GM18498 (cell line): ENCODE measurements around the gene C1orf167.
"Not testable (repeated sequence)": the region's sequence is repeated elsewhere in the genome, so short reads cannot be mapped to it uniquely, and the experiment has no call there.

Source experiments
- ATAC-seq: cut with Tn5 transposase; IDR thresholded peaks from one replicate; pipeline ENCODE4 v1.9.1; 2021; ENCODE audit warnings: mild to moderate bottlenecking, moderate library complexity; ENCODE audit not compliant: unreplicated experiment

C1orf167 gene

GRCh38 chr1:11797525-11798216 lies 35.7 kb downstream of the C1orf167 start:
- ATAC-seq = no peak

DNA sequence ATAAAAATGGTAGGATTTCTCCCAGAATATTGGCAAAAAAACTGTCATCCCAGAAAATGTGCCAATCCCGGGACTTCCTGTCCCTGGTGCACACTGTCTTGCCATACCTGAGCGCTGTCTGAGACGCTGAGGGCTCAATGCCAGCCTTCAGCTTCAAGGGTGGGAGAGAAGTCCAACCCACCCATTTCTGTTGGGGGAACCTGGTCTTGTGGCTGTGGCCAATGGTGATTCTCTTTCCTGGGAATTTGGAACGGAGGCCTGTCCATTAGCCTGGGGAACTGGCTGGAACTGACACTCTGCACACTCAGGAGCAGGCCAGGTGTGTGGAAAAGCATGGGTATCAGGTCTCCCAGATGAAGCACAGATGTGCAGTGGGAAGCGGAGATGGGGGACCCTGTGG lies 37.1 kb downstream of the C1orf167 start:
- no peak for ATAC-seq

DNA sequence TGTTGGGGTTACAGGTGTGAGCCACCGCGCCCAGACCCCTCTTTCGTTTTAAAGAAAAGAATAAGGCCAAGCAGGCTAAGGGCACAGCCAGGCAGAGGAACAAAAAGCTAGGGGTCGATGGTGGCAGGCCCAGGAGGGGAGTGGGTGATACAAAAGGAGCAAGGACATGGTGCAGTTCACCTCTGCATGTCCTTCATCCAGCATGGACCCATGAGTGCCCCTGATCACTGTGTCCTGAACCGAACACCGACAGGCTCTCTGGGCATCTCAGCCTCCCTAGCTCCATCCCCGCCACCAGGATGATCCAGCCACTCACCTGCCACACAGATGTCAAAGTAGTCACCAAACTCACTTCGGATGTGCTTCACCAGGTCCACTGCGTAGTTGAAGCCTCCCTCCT lies 37.9 kb downstream of the C1orf167 start:
- no peak for ATAC-seq

GRCh38 chr1:11800391-11800755 lies 38.4 kb downstream of the C1orf167 start:
- no peak for ATAC-seq

DNA sequence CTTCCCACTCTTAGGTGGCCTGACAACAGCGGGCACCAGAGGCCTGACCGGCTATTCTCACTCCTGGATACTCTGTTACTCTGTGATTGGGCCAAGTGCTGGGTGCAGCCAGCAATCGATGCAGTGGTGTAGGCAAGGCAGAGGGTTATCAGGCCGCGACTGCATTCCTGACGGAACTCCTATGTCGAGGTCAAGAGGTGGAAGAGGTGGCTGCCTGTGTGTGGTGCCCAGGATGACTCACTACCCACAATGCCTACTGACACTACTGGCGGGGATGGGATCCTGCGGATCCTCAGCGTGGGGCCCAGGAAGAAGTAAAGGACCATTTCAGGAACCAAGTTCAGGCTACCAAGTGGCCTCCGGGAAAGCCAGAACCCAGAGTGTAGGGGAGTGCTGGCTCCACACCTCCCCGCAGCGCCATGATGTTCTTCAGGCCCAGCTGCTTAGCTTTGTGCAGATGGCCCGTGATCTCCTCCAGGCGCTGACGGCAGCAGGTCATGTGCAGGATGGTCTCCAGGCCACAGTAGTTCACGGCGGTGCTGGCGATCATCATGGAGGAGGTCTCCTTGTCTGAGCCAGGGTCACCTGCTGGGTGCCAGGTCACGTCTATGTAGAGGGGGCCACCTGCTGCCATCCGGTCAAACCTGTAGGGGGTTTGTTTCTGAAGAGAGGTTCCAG lies 38.9 kb downstream of the C1orf167 start:
- ATAC-seq = no peak

GRCh38 chr1:11802616-11802972 lies 40.6 kb downstream of the C1orf167 start:
- no peak for ATAC-seq

- ATAC-seq = no peak
These were observed 41.2 kb downstream of the C1orf167 start for GRCh38 chr1:11802973-11803885.

DNA sequence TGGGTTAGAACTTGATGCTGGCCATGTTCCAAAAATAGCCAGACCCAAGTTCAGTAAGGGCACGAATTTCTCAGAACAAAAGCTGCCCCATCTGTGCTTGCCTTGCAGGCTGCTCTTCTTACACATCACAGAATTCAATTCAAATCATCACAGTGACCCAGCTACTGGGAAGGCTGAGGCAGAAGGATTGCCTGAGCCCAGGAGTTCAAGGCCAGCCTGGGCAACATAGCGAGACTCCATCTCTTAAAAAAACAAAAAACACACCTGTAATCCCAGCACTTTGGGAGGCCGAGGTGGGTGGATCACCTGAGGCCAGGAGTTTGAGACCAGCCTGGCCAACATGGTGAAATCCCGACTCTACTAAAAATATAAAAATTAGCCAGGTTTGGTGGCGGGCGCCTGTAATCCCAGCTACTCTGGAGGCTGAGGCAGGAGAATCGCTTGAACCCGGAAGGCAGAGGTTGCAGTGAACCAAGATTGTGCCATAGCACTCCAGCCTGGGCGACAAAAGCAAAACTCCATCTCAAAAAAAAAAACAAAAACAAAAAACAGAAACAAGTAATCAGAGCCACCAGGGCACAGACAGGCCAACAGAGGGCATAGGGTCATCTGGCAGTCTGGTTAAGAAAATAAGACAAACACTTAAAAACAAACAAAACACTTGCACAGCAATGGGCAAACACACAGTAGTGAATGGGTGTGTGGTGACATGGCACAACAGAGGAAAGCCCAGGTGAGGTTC lies 42.1 kb downstream of the C1orf167 start:
- not testable (repeated sequence) for ATAC-seq

DNA sequence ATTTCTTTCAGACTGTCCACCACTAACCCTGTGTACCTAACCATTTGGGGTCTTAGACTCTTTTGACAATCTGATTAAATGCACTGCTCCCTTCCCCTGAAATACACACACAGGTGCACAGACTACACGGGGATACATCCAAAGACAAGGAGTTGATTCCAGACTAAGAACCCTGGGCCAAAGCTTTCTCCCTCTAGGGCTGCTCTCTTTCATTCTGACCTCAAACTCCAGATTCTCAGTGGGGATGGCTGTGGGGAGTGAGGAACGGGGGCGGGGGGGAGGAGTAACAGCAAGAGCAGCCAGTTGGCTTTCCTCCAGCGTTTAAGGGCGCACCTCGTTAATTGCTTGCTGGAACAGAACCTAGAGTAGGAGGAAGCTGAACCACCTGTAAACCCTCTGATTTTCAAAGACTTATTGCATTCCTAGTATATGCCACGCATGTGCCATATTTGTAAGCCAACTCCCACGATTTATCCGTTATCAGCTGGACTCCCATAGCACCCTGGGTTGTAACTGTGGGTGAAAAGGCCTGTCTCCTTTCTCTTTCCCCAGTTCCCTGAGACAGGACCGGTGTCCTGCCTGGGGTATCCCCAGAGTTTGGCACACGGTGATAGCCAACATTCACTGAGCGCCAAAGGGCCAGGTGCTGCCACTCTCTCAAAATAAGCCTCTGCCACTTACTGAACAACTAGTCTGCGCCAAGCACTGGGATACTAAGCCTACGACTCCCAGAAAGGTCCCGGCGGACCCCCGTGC lies 42.9 kb downstream of the C1orf167 start:
- ATAC-seq = no peak

GRCh38 chr1:11805422-11806306 lies 43.7 kb downstream of the C1orf167 start, which contains the start of the genes CLCN6 and MTHFR:
CLCN6 (plus strand) TSS chr1:11806191; CDS start chr1:11806263, 72 bp downstream.
MTHFR (minus strand) TSS chr1:11805964; CDS start chr1:11803116, 2,848 bp downstream.
- ATAC-seq = peak; percentile 82

GRCh38 chr1:11806307-11806936 lies 44.4 kb downstream of the C1orf167 start:
- peak; percentile 46 for ATAC-seq

- ATAC-seq = no peak
These were observed 45.1 kb downstream of the C1orf167 start for GRCh38 chr1:11807133-11807532.

- no peak for ATAC-seq
These were observed 51.0 kb downstream of the C1orf167 start for GRCh38 chr1:11813021-11813420.

DNA sequence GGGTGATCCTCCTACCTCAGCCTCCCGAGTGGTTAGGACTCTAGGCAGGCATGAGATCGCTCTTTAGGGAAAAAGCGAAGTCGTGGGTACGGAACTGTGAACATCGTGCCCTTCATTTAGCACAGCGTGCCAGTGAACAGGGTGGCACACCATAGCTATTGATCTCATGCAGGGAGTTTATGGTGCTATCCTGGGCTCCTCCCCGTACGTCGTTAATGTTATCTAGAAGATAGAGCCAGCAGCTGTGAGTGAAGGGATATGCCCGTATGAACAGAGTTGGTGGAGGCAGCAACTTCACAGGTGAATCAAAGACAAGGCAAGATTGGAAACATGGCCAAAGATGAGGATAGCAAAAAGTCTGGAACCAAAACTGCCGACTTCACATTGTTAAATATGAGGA lies 55.2 kb downstream of the C1orf167 start:
- no peak for ATAC-seq

GRCh38 chr1:11822091-11822490 lies 60.1 kb downstream of the C1orf167 start:
- ATAC-seq = no peak

DNA sequence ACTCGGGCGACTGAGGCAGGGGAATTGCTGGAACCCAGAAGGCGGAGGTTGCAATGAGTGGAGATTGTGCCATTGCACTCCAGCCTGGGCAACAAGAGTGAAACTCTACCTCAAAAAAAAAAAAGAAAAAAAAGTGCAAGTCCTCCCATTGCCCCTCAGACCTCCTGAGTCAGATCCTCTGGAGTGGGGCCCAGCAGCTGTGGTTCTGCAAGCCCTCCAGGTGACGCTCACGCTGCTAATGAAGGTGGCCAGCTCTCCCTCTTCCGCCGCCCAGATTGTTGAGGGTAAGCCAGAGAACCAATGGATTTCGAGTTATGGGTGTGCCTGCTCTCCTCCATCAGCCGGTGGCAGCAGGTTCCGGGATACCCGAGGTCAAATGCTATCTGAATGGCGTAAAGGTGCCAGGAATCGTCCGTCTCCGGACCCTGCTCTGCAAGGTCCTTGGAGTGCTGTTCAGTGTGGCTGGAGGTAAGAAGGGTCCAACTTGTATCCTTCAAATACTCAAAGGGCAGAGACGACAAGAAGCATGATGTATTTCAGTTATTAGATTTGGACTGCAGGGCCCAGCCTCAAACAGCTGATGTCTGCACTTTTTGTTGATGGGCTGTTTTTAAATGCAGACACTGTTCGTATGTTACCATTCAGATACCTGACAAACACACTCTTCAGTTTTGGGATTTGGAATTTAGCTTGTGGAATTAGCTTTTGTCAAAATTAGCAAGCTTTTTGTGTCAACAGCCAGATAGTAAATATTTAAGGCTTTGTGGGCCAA lies 61.6 kb downstream of the C1orf167 start:
- no peak for ATAC-seq

DNA sequence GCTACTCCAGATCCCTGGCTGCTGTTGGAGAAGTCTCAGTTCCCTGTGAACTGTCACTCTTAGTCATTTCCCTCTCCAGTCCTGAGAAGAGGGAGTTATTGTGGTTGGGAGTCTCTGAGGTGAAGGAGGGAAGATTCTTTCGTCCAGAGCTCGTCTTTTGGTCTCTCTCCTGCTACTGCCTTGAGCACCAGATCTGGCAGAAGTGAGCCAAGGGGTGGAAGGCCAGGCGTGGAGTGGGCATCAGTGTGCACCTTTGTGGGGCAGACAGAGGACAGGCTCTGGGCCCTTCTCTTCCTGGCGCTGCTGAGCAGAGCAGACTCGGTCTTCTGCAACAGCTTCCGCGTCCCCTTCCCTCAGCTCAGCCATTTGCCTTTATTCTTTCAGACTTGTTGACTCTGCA lies 63.1 kb downstream of the C1orf167 start:
- no peak for ATAC-seq

DNA sequence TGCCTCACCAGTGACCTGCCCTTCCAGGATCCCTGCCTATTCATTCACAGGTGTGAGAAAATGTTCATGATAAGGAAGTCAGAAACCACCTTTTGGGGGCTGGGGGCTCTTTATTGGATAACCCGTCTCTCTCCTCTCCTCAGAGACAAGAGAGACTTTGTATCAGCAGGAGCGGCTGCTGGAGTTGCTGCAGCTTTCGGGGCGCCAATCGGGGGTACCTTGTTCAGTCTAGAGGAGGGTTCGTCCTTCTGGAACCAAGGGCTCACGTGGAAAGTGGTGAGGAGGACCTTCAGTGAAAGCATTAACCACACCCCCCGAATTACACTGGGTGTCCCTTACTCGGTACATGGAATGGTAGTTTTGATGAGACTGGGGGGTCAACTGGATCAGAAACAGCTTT lies 65.0 kb downstream of the C1orf167 start:
- no peak for ATAC-seq
